GM03348 (cell line): Measurements from ENCODE around the gene ANKRD23.
"Not testable (repeated sequence)": the region's sequence is repeated elsewhere in the genome, so short reads cannot be mapped to it uniquely, and the experiment has no call there.

Source experiments
- DNase-seq: peaks from one replicate; pipeline ENCODE4 v3.0.0; 2012; ENCODE audit warnings: low spot score

ANKRD23 gene

DNA sequence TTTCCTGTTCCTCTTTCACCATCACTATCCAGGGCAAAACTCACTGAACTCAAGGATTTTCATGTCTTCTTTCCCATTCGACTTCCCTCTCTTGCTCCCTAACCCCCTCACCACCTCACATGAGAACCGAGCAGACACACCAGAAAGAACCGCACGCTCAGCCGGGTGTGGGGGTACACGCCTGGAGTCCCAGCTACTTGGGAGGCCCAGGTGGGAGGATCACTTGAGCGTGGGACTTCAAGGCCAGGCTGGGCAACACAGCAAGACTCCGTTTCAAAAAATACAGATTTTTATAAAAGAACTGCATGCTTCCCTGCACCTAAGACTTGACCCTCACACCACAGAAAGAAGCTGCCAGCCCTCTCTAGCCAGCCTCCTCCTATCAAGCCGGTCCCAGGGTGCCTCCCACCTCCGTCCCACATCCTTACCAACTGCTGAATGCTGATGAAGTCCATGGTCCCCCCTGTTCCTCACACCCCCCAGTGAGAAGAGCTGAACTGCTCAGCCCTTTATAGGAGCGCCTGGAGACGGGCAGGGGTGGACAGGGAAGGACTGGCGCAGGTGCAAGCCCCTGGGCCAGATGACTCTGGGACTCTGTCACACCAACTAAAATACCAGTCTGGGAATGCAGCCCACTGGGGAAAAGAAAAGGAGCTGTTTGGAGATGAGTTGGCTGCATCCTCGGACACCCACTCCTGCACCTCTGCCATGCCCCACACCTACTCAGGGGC lies at the start of gene ANKRD23:
Gene ANKRD23 (minus strand): TSS at position 484 of the 731 bp plus-strand sequence. CDS start 29 bp downstream, at position 455.
- DNase-seq, result no peak

DNA sequence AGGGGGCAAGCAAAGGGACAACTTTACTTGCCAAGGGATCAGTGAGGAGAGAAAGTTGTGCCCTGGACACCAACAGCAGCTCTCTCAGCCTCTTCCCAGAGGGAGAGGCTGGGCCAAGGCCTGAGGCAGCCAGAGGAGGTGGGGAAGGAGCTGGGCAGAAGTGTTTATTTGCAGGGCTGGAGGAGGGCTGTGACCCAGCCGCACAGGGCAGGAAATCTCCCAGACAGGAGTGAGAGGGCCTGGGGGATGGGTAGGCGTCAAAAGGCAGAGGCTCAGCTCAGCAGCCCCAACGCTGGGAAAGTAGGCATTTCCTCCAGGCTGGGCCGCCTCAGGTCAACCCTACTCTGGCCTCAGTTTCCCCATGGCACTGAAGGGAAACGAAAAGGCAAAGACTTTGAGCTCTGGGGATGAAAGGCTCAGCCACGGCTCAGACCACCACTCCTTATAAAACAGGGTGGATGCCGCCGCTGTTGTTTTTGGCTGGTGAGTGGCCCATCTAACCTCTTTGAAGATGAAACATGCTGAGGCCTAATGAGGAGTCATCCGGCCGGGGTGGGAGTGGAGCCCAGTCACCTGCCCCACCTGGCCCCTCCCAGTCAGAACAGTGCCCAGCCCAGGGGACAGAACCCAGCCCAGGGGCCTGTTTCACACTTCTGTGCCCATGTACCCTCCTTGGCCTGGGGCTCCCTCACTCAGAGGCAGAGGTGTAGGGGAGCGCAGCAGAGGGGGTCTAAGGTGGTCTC lies 47.9 kb upstream of the ANKRD23 start:
- DNase-seq, result no peak

DNA sequence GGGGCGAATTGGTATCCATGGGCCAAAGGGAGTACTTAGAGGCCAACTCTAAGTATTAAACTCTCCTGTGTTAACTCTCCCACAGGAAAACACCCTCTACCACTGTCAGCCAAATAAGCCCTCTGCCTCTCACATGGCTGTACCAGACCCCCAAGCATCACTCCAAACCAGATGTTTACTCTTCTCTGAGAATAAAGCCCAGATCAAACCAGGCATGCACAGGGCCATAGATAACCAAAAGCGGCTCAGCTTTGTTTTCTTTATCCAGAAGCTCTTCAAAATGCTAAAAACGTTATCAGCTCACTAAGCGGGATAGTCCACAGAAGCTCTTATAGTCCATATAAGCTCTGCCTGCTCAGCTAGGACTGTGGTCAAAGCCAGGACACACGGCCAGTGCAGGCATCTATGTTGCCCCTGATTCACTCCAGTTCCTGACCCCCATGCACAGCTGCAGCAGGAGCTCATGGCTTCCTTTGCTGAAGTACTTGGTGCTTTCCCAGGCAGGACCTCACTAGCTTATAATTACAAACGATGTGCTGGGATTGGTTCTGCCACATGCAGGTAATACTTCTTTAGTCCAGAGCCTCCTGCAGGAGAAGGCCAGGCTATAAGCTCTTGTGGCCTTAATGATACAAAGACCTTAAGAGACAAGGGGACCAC lies 47.0 kb upstream of the ANKRD23 start:
- DNase-seq, result no peak

DNA sequence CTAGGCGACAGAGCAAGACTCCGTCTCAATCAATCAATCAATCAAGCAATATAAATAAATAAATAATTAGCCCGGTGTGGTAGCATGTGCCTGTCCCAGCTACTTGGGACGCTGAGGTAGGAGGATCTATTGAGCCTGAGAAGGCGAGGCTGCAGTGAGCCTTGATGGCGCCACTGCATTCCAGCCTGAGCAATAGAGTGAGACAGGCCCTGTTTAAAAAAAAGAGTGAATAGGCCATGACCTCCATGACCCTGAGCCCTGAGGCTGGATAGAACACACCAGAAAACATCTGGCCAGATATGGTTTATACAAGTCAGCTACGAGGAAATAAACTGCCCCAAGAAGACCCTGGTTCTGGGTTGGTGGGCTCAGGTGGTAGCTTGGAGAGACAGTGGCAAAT lies 46.4 kb upstream of the ANKRD23 start:
- DNase-seq, result no peak

DNA sequence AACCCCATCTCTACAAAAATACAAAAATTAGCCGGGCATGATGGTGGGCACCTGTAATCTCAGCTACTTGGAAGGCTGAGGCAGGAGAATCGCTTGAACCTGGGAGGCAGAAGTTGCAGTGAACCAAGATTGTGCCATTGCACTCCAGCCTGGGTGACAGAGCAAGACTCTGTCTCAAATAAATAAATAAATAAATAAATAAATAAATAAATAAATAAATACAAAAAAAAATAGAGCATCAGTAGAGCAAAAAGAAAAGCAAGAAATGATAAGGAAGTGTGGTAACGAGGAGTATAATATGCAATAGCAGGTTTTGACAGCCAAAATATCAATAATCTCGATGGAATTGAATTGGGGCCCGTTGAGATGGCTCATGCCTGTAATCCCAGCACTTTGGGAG lies 45.7 kb upstream of the ANKRD23 start:
- not testable (repeated sequence) for DNase-seq

DNA sequence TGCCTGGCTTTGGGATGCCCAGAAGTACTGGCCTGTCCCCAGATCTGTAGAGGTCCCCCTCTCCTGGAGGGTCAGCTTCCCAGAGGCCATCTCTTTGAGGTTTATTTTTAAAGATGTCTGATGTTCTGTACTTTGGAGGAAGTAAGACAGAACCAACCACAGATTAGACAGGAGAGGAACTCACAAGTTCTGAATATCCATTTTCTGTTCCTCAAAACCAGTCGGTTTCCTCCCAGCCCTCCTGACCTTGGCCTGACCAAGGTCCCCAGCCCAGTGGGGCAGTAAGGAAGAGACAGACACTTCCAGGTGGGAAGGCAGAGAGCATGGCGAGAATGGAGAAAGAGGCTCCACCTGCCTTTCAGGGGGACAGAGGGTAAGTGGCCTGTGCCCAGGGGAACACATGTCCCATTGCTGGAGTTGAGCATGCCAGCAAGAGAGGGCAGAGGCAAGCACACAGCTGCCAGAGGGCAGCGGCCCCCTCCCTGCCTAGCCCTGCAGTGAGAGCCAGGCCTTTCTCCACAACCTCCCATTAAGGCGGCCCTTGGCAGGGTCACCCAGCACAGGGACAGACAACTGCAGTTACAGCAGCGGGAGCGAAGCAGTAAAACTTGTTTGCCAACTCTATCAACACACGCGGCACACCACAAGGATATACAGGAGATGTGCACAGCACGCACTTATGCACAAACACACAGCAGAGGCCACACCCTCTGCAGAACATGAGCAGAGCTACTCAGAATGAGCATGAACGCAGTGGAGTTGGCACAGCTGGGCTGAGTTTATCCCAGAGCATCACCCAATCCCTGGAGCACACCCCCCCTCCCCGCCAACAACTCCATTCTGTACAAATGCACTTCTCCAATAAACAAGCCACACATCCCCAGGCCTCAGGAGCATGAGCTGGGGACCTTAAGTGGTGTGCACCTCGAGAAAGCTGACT lies 44.5 kb upstream of the ANKRD23 start:
- DNase-seq, result no peak

DNA sequence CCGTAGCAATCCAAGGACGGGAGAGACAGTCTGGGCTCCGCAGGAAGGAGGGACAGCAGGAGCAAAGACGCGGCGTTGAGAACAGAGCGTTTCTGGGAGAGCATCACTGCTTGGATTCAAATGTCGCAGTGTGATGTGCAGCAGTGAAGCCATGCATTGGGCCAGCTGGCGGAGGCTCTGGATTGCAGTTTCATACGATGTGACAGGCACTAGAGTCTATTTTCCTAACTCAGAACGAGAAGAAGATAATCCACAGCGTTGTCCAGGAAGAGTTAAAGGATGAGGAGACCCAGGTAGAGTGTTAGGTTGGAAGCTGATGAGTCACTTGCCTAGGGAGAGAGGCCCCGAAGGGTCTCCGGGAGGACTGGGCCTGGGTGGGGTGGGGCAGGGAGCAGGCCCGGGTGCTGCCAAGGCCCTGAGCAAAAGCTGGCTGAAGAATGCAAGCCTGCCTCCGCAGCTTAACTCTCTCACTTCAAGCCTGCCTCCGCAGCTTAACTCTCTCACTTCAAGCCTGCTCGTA lies 43.7 kb upstream of the ANKRD23 start:
- no peak for DNase-seq

DNA sequence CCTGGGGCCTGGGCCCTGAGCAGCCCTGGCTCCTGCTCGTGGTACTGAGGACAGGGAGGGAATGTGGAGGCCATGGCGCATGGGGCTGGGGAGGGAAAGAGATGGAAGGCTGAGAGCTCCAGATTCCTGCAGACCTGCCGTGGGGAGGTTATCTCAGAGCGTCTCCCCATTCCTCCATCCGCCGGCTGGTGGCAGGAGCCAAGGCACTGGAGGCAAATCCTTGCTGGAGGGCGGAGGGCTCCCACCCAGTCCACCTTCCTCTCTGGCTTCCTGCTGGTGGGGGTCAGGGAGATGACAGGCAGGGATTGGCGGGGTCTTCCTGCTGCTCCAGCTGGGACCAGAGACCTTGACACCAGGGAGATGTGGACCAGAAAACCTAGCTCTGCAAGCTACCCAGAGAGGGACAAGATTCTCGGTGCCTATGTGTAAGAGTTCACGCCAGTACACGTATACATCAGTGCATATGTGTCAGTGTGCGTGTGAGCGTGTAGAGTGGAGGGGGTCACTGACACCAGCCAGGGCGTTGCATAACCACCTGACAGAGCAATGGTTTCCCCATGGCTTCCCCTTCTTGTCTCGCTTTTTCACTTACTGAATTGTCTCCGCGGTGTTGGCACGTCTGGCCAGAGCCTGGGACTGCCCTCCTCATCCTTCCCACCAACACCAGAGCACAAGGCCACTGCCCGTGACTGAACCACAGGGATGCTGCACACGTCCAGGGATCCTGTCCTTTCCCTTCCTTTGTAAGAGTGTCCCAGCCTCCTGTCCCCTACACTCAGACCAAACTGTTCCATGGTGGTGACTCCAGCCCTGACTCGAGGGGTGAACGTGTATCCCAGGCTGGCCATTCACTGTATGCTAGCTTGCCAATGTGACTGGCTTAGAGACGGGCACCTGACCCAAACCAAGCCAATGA lies 41.9 kb upstream of the ANKRD23 start:
- DNase-seq, result no peak

DNA sequence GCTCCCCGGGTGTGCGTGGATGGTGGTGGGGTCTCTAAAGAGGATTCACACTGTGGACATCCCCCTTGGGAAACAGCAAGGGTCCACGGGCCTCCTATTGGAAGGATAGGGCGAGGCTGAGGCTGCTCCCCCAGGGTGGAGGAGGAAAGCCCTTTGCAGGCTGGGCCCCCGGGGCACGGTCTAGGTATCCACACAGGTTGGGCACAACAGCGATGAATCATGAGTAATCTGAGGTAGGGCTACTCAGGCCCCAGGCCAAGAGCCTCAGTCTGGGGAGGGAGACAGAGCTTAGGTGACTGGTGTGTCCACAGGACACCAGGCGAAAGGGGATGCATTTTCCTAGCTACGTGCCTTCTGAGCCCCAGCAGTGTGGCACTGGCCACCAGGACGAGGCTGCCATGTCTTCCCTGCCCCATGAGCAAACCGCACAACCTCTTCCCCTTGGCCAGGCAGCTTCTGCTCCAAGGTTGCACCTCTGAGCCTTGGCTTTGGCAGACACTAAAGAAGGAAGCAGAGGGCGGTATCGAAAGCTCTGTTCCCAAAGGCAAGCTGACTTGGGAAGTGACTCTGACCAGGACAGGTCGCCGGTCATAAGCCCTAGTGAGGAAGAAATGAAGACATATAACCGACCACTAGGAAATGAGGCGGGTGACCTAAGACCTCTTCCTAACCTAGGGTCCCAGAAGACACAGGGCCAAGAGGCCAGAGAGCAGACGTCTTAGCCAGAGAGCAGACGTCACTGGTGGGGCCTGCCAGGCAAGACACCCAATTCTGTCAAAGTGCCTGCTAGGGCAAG lies 40.7 kb upstream of the ANKRD23 start:
- DNase-seq, result no peak

DNA sequence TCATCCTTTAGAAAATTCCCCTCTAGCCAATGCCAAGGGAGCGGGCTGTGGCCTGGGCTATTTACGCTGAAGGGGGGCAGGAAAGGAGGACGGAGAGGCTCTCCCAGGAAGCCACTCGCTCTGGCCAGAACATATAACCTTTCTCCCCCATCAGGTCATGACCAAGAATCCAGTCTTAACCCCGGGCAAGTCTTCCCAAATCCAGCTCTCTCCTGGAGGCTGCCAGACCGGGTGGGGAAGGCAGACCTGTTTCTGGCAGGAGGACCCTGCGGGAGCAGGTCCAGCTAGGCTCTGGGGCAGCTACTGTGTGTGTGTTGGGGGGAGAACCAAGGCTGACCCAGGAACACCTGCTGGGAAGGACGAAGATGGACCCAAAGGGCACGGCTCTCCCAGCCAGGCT lies 39.5 kb upstream of the ANKRD23 start:
- DNase-seq, result no peak

DNA sequence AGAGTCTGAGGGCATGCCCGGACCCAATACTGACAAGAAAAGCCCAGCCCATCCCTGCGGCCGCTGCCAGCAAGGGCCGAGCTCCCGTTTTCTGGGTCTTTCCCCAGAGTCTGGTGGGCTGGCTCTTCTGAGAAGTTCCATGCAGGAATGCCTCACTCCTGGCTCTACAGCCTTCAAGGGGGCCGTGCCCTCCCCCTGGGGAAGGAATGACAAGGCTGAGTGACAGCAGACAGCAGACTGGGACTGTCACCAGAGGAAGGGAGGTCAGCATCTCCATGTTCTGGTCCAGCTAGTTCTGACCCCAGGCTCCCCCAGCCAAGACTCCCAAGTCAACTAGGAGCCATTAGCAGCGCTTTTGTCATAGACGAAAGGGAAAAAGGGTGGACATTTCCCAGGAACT lies 39.1 kb upstream of the ANKRD23 start:
- no peak for DNase-seq

DNA sequence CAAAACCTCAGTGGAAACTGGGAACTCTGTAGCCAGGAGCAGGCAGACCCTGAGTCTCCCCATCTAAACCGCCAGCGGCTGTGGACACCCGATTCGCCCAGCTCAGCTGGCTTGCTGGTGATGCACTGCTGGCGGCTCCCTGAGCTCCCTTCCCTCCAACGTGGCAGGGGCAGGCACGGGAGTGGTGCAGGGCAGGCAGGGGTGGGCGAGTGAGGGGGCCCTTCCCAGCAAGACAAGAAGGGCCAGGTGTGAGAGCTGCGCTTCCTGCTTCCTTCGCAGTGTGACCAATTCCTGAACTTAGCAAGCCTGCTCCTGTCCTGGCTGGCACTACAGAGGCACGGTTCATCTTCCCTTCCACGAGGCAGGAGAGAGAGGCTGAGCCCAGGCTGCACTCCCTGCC lies 38.4 kb upstream of the ANKRD23 start:
- no peak for DNase-seq

DNA sequence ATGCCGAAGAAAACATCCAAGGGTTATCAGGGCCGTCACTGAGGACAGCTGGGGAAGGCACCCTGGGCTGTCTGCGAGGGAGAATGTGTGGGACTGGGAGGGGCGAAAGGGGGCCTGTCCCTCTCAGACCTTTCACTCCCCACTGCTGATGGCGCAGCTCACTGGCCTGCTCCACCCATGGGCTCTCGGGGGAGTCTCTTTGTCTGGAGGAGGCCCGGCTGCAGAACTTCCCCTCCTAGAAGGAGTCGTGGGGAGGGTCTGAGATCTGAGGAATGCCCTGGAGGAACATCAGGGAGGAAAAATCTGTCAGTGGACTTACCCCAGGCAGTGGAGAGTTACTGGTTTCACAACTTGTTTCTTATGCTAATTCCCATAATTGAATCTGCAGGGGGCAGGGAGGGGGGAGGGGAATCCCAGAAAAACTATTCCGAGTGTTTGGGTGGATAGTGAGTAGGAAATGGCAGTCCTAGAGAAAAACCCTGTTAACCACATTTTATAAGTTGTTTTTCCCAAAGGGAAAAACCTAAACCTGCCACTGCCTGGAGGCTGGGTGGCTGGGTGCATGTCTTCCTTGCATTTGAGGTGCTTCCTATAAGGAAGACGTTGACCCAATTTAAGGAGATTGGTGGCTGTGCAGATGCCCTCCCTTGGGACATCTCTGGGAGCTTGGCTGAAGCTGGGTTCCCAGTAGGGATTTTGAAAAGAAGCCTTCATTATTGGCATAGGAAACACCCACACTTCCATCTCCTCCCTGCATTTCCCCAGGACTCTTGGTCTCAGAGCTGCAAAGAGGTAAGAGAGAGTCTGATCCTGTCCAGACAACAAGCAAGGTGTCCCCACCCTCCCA lies 37.8 kb upstream of the ANKRD23 start:
- no peak for DNase-seq

DNA sequence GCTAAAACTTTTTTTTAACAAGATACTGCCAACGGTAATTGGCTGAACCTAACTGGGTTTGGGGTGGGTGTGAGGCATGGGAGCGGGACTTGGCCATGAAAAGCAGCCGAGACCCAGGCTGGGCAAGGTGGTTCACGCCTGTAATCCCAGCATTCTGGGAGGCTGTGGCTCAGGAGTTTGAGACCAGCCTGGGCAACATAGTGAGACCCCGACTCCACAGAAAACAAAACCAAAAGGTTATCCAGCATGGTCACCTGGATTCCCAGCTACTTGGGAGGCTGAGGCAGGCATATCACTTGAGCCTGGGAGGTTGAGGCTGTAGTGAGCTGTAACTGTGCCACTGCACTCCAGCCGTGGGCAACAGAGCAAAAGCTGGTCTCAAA lies 37.1 kb upstream of the ANKRD23 start:
- no peak for DNase-seq

DNA sequence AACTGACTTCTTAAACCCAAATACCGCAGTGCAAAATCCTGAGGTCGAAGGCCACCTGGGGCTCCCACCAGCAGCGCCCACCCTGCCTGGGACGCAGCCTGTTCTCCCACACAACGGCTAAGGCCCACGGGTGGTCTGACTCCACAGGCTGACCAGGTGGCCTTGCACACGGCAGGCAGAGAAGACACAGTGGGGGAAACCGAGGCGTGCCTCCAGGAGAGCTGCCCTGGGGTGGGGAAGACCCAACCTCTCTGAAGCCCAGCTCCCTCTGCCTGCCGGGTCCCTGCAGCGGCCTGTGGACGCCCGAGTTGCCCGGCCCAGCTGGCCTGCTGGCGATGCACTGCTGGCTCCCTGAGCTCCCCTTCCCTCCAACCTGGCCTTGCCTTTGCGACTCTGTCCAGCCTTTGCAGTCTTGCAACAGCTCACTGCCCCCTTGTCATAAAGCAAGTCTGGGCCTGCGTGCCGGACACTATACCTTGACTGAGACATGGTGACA lies 35.8 kb upstream of the ANKRD23 start:
- DNase-seq, result no peak

DNA sequence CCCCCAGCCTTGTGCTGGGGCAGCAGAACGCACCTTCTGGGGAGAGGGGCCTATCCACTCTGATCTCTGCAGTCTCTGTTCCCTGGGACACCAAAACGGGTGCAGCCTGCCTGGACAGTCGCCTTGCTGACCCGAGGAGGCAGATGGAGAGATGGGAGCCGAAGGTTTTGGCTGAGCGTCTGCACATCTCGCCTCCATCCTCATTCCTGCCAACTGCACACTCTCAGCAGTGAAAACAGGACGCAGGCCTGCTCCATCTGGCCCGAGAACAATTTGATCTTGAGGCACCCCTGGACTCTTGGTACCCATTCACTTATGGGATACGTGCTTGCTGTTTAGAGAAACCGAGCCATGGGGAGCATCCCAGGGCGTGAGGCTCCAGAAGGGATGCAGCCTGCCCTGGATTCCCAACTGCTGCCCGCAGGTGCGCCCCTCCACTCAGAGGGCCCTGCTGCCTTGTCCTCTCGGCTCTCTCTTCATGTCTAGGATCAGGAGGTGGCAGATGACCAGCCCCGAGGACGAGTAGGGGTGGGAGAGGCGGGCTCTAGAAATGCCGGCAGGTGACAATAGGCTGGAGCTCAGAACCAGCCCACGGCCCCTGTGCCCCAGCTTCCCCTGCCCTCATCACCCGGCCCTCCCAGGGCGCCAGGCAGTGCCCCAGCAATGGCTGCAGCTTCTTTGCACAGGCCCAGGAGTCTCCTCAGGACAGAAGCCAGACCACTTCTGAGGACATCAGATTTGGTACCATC lies 35.1 kb upstream of the ANKRD23 start:
- no peak for DNase-seq

DNA sequence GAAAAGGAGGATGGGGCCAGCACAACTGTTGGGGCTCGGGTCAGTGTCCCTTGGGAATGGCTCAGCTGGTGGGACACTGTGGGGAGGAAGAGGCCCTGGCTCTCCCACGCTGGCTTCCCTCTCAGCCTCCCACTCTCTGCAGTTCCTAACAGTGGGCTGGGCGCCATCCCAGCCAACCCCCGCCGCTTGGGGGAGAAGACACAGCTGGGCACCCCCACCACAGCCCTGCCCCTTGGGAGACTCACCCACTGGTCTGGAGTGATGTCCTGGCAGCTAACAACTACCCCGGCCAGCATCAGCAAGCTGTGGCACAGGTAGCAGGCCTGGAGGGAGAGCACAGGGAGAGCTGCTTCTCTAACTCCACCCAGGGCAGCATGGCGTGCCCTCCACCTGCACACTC lies 34.4 kb upstream of the ANKRD23 start:
- DNase-seq, result no peak

DNA sequence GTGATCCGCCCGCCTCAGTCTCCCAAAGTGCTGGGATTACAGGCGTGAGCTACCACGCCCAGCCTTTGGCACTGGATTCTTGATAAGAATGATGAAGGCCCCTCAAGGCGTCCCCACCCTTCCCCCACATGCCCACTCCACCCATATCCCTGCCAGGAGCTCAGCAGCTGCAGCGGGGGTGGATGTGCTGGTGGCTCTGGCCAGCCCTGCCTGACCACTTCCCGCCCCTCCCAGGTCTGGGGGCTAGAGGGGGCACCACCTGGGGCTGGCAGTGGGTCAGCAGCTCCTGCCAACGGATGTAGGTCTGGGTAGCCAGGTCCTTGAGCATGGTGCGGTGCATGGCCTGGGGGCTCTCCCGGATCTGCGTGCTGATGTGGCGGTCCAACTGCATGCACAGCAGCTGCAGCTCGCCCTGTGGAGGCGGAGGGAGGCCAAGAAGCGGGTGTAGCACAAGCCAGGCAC lies 33.8 kb upstream of the ANKRD23 start:
- no peak for DNase-seq
